Skeletal muscle satellite cell (primary cell): ENCODE measurements around the gene GATAD1.
"Not testable (repeated sequence)": the region's sequence is repeated elsewhere in the genome, so short reads cannot be mapped to it uniquely, and the experiment has no call there.

Experiments used
- H3K27me3 ChIP-seq: 2 replicates; pipeline ENCODE4 v1.7.0; 2013; ENCODE audit warnings: low read length; ENCODE audit not compliant: control insufficient read depth, insufficient read depth
- H3K36me3 ChIP-seq: 2 replicates; pipeline ENCODE4 v1.7.0; 2013; ENCODE audit warnings: mild to moderate bottlenecking, control low read depth, low read length; ENCODE audit not compliant: insufficient read depth
- H3K4me1 ChIP-seq: 2 replicates; pipeline ENCODE4 v1.7.0; 2013; ENCODE audit warnings: low read length; ENCODE audit not compliant: control insufficient read depth, insufficient read depth
- H3K4me2 ChIP-seq: 2 replicates; pipeline ENCODE4 v1.7.0; 2013; ENCODE audit warnings: mild to moderate bottlenecking, low read length
- H3K4me3 ChIP-seq: 2 replicates; pipeline ENCODE4 v1.7.0; 2013; ENCODE audit warnings: low read length
- H3K9ac ChIP-seq: 2 replicates; pipeline ENCODE4 v1.7.0; 2013; ENCODE audit warnings: mild to moderate bottlenecking, low read depth, low read length, moderate library complexity
- H3K9me3 ChIP-seq: replicated peaks from 2 replicates; pipeline ENCODE4 v1.7.0; 2013; ENCODE audit warnings: mild to moderate bottlenecking, control low read depth, low read length

Gene GATAD1

DNA sequence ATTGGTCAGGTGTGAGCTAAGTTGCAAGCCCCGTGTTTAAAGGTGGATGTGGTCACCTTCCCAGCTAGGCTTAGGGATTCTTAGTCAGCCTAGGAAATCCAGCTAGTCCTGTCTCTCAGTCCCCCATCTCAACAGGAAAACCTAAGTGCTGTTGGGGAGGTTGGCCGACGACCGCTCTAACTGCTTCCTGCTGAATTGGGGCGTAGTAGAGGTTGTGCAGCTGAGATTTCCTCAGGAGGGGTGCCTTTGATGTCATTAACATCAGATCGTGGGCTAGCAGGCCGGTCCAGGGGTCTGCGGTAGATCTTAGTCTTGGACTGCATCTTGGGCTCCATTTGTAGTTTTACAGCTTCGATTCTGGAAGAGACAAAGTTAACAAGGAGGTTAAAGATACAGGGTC lies 21.3 kb downstream of the GATAD1 start:
- not testable (repeated sequence) for H3K4me2 ChIP-seq, H3K4me1 ChIP-seq, H3K4me3 ChIP-seq, H3K36me3 ChIP-seq, H3K9ac ChIP-seq, H3K27me3 ChIP-seq, H3K9me3 ChIP-seq

DNA sequence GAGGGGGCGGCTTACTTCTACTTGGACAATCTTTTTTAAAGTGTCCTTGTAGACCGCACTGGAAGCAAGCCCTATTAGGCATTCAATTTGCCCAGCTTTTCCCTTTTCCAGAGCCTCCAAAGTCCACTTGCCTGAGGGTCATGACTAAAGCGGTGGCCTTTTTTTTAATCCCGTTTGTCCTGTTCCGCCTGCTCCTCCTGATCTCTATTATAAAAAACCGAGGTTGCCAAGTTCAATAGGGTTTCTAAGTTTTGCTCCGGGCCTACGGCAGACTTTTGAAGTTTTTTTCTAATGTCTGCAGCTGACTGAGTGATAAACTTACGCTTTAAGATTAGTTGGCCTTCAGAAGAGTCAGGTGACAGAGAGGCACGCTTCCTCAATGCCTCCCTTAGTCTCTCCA lies 26.7 kb downstream of the GATAD1 start:
- H3K36me3 ChIP-seq, H3K4me1 ChIP-seq, H3K4me3 ChIP-seq, H3K9me3 ChIP-seq, H3K27me3 ChIP-seq, H3K4me2 ChIP-seq, H3K9ac ChIP-seq: not testable (repeated sequence)

DNA sequence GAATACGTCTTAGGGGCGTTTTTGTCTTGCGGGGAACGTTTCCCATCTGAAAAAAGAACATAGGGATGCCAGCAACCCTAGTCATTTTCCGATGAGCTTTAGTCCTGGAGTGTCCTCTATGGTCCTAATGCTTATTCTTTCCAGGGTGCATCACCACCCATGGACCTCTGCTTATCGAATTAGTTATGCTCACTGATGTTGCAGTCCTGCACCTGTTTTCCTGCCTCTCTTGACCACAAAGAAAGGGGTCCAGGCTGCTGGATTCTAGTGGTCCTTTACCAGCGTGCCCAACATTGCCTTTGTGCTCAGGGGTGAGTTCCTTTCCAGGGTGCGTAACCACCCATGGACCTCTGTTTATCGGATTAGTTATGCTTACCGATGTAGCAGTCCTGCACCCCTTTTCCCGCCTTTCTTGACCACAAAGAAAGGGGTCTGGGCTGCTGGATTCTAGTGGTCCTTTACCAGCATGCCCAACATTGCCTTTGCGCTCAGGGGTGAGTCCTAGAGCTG lies 28.0 kb downstream of the GATAD1 start:
- H3K9ac ChIP-seq, H3K4me3 ChIP-seq, H3K27me3 ChIP-seq, H3K36me3 ChIP-seq, H3K4me1 ChIP-seq, H3K9me3 ChIP-seq, H3K4me2 ChIP-seq: not testable (repeated sequence)

DNA sequence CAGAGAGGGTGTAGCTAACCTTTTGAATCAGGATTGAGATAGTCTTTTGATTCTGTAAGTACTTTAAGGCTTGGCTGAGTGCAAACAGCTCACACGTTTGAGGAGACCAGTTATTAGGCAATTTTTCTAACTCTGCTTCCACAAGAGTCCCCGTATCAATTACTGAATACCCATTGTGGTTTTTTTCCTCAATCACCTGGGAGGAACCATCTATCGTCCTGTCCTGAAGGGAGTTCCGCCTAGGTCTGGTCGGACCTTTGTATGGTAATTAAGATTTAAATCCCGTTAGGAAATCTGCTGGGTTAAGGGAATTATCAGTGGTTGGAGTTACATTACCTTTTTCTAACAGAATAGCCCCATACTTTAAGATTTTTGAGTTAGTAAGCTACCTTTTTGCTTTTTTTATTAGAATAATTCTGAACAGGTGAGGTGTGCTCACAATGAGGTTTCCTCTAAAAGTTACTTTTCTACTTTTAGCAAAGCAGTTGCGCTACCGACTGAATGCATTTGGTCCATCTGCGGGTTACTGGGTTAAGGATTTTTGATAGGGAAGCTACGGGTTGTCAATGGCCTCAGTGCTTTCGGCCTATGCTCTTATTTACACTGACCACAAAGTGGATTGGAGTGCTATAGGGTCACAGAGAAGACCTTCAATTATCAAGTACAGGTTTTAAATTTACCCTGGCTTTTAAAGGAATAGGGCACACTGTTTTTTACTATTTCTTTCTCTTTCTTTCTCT lies 28.7 kb downstream of the GATAD1 start:
- not testable (repeated sequence) for H3K4me1 ChIP-seq, H3K9me3 ChIP-seq, H3K36me3 ChIP-seq, H3K27me3 ChIP-seq, H3K9ac ChIP-seq, H3K4me3 ChIP-seq, H3K4me2 ChIP-seq

DNA sequence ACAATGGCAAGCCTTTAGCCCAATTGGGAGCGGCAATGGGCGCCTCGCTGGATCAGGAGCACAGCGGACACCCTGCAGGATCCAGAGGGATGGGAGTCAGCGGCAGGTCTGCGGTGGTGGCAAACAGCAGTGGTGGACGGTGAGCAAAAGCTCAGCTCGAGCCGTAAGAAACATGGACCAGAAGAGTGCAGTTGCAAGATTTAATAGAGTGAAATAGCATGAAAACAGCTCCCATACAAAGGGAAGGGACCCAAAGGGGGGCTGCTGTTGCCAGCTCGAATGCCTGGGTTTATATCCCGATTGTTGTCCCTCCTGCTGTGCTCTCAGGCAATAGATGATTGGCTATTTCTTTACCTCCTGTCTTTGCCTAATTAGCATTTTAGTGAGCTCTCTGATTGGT lies 30.4 kb downstream of the GATAD1 start, which contains the start of gene ERVW-1:
Gene ERVW-1 (minus strand): TSS at position 266 of the 400 bp plus-strand sequence. CDS start 7,565 bp downstream, outside the sequence.
- not testable (repeated sequence) for H3K4me2 ChIP-seq, H3K9me3 ChIP-seq, H3K4me3 ChIP-seq, H3K4me1 ChIP-seq, H3K36me3 ChIP-seq, H3K9ac ChIP-seq, H3K27me3 ChIP-seq

DNA sequence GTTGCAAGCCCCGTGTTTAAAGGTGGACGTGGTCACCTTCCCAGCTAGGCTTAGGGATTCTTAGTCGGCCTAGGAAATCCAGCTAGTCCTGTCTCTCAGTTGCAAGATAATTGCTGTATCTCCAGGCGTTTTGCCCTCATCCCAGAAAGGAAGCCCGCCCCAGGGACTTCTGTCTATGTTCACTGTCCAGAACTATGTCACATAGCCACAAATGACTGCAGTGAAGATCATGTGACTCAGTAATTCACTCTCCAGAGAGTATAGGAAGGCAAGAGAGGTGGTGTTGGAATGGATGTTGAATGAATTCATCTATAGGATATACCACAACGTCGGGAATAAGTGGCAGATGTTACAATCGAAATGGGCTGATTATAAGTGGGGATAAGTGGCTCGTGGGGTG lies 30.8 kb downstream of the GATAD1 start:
- no peak overlapping the region for H3K4me3 ChIP-seq
- H3K4me1 ChIP-seq, result no peaks in the 10 kb centered on the region
- H3K9me3 ChIP-seq, result no peaks in the 10 kb centered on the region
- H3K4me2 ChIP-seq, result no peak overlapping the region
- no peak overlapping the region for H3K9ac ChIP-seq
- H3K27me3 ChIP-seq, result no peaks in the 10 kb centered on the region
- H3K36me3 ChIP-seq, result no peaks in the 10 kb centered on the region

DNA sequence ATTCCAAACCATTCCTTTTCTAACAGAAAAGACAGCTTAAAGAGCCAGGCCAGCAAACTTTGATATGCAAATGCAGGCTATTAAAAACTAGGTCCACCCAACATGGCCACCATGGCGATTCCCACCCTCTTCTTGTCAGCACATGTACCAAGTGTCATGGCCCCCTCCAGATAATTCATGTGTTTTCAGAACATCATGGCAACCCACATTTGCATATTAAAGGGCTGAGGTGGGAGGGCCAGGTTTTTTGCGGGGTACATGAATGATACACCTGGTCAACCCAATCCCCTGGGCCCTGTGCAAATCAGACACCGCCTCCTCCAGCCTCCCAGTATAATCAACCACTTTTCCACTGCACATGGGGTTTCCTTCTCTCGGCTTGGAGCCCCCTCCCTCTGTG lies 31.4 kb downstream of the GATAD1 start:
- H3K9me3 ChIP-seq, result no peaks in the 10 kb centered on the region
- H3K27me3 ChIP-seq, result no peaks in the 10 kb centered on the region

DNA sequence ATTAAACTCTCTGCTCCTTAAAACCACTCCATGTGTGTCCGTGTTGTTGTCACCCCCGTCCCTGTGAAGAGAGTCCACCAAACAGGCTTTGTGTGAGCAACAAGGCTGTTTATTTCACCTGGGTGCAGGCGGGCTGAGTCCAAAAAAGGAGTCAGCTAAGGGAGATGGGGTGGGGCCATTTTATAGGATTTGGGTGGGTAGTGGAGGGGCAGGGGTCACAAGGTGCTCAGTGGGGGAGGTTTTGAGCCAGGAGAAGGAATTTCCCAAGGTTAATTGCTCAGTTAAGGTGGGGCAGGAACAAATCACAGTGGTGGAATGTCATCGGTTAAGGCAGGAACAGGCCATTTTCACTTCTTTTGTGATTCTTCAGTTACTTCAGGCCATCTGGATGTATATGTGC lies 31.9 kb downstream of the GATAD1 start:
- H3K27me3 ChIP-seq, H3K4me1 ChIP-seq, H3K36me3 ChIP-seq, H3K9ac ChIP-seq, H3K9me3 ChIP-seq, H3K4me2 ChIP-seq, H3K4me3 ChIP-seq: not testable (repeated sequence)

More for the DNA sequence above, 31.4 kb downstream of the GATAD1 start:
- H3K36me3 ChIP-seq, result no peaks in the 10 kb centered on the region
- H3K9ac ChIP-seq, result no peak overlapping the region
- H3K4me3 ChIP-seq, result no peak overlapping the region
- no peaks in the 10 kb centered on the region for H3K4me1 ChIP-seq
- no peak overlapping the region for H3K4me2 ChIP-seq

DNA sequence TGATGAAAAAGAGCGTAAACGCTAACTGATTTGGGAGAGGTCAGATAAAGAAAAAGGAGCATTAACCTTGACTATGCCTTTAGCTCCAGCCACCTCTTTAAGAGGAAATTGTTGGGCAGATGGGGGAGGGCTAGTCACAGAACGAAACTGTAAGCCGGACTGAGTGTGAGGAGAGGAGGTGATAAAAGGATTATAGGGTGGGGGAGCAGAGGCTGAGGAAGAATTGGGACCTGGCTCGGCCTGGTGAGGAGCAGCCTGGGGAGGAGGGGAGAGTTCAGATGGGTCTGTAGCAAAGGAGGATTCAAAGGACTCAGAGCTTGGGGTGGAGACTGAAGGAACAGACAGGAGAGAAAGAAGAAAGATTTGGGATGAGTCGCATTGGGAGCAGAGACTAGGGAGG lies 36.3 kb downstream of the GATAD1 start:
- not testable (repeated sequence) for H3K9me3 ChIP-seq, H3K4me3 ChIP-seq, H3K27me3 ChIP-seq, H3K4me2 ChIP-seq, H3K4me1 ChIP-seq, H3K9ac ChIP-seq
- peaks cover 21% of the 10 kb centered on the region for H3K36me3 ChIP-seq

DNA sequence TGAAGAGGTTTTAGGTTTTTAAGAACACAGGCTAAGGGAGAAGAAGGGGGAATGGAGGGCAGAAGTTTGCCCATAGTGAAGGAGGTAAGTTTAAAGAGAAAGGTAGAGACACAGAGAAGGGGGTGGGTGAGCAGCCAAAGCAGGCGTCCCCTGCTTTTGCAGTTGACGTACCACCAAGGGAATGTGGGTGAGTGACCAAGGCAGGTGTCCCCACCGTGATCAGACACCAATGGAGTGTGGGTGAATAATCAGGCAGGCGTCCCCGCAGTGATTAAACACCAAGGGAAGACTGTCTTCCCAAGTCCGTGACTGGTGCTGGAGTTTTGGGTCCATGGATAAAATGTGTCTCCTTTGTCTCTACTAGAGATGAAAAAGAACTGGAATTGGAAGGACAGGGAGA lies 36.9 kb downstream of the GATAD1 start:
- peaks cover 23% of the 10 kb centered on the region for H3K36me3 ChIP-seq
- not testable (repeated sequence) for H3K4me2 ChIP-seq, H3K4me1 ChIP-seq, H3K4me3 ChIP-seq, H3K9me3 ChIP-seq, H3K27me3 ChIP-seq, H3K9ac ChIP-seq

DNA sequence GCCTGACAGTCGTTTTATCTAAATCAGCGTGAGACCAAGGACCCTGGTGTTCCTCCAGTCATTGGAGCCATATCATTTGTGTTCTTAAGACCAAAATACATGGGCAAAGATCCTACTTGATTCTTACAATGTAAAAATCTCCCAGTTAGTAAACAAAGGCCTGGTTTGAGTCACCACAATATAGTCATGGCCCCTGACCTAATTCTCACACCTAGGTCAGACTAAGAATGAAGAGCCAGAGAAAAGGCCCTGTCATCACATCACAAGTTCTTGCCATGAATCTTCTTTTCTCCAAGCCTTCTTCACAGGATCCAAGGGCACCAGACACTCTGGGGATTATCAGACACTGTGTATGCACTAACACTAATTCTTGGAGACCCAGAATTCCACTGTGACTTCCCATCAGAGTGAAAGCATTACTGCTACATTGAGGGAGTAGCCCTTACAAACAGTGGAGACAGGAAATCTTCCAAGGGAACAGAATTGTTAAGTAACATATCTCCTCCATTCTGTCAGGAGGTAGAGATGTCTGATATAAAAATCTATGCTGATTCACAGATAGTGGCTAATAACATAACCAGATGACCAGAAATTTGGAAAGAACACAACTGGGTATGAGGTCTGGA lies 38.1 kb downstream of the GATAD1 start:
- Histone ChIP-seq H3K9me3 (no peaks in the 10 kb centered on the region), H3K4me3 (no peak overlapping the region), H3K9ac (no peak overlapping the region), H3K4me1 (no peaks in the 10 kb centered on the region), H3K27me3 (no peaks in the 10 kb centered on the region), H3K36me3 (peaks cover 29% of the 10 kb centered on the region), H3K4me2 (no peak overlapping the region)

DNA sequence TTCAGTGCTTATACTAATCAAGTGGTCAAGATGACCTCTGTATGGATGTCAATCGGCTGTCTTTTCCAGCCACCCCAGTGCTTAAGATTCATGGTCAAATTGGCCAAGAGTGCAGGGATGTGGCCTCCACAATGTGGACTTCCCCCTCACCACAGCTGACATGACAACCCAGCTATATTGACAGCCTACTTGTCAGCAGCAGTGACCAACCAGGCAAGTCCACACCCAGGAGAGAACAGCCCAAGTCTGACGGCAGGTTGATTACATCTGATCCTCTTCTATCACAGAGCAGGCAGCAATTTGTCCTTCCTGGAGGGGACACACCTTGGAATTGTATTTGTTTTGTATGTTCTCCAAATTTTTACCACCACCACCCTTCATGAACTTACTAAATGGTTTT lies 38.7 kb downstream of the GATAD1 start:
- peaks cover 31% of the 10 kb centered on the region for H3K36me3 ChIP-seq
- H3K4me2 ChIP-seq, result no peak overlapping the region

More for the DNA sequence above, 38.7 kb downstream of the GATAD1 start:
- no peak overlapping the region for H3K4me3 ChIP-seq
- no peak overlapping the region for H3K9ac ChIP-seq
- no peaks in the 10 kb centered on the region for H3K4me1 ChIP-seq
- no peaks in the 10 kb centered on the region for H3K9me3 ChIP-seq
- H3K27me3 ChIP-seq, result no peaks in the 10 kb centered on the region
